Esophagus muscularis mucosa (tissue), 3 donors: ENCODE results near the gene TPRKB.

Experiments
- CTCF ChIP-seq, 3 experiments: fragments of 200-600 bp in 2 of 3; fragments of 450-650 bp in 1 of 3; sonication (generic) in 2 of 3; IDR thresholded peaks; one replicate each; pipeline ENCODE4 v1.5.1; 2017 to 2019; ENCODE audit warnings: antibody characterized with exemption in 3 of 3, mild to moderate bottlenecking in 2 of 3, moderate library complexity in 1 of 3
- POLR2A ChIP-seq: fragments of 450-650 bp; IDR thresholded peaks from one replicate; pipeline ENCODE4 v1.6.1; 2017; ENCODE audit warnings: antibody characterized with exemption, moderate library complexity, mild to moderate bottlenecking, low read depth

GRCh38 chr2:73708527-73708926 is 28.6 kb downstream of the TPRKB start:
- no peak for TF ChIP-seq CTCF (IDR thresholded peaks at IDR 0.05)
- TF ChIP-seq POLR2A = no peak
